Endothelial cell of umbilical vein (primary cell): Measurements from ENCODE around the gene OR51G2. TPM values are rescaled to one million over a fixed set of nuclear protein-coding genes. Genes with fewer than 3 reads are reported as not detected.

ENCODE experiments used
- BruUV-seq: library from RNA; stranded (reverse); fragments of 400-500 nt; replicated peaks from 2 replicates; lab custom pipeline; 2021; lab: Mats Ljungman, UMichigan
- CTCF ChIA-PET: fragments of 300-600, 350-600 bp; sonication (Branson Sonifier 250); formaldehyde crosslinking; loops from one replicate; lab custom pipeline; 2021; ENCODE audit warnings: antibody characterized with exemption, inconsistent platforms; lab: Charles Lee
- POLR2A ChIA-PET: fragments of 300-600, 350-600 bp; sonication (Branson Sonifier 250); formaldehyde crosslinking; loops from one replicate; lab custom pipeline; 2021; ENCODE audit warnings: antibody characterized with exemption, inconsistent platforms; lab: Charles Lee
- DNase-seq: peaks from one replicate; pipeline ENCODE4 v3.0.0-alpha.2; 2011; ENCODE audit warnings: low read depth, low spot score
- FAIRE-seq: peaks from 2 replicates; lab custom pipeline; 2011; peaks lifted over from hg19 to GRCh38; lab: Jason Lieb, UNC
- H2AFZ ChIP-seq: 2 replicates; pipeline ENCODE4 v1.6.0; 2012; ENCODE audit warnings: low read depth, low read length, control low read depth, inconsistent platforms
- H3K27ac ChIP-seq: 2 replicates; pipeline ENCODE4 v1.5.1; 2011; ENCODE audit warnings: low read depth, mild to moderate bottlenecking, control low read depth, low read length, moderate library complexity; ENCODE audit not compliant: insufficient read depth
- H3K27me3 ChIP-seq, 2 experiments: 2 replicates each; pipeline versions ENCODE4 v1.6.0 to v1.6.1; 2011; ENCODE audit warnings: low read length in 2 of 2, mixed read lengths in 1 of 2; ENCODE audit not compliant: control insufficient read depth in 2 of 2, insufficient read depth in 2 of 2
- H3K36me3 ChIP-seq, 2 experiments: 2 replicates in 1 of 2; 3 replicates in 1 of 2; pipeline ENCODE4 v1.5.1; 2011; ENCODE audit warnings: low read length in 2 of 2, mild to moderate bottlenecking in 1 of 2, moderate library complexity in 1 of 2; ENCODE audit not compliant: control insufficient read depth in 2 of 2, insufficient read depth in 2 of 2; ENCODE audit errors: extremely low read depth in 1 of 2
- H3K4me1 ChIP-seq: 3 replicates; pipeline ENCODE4 v1.5.1; 2011; ENCODE audit warnings: mild to moderate bottlenecking, low read length; ENCODE audit not compliant: control insufficient read depth, insufficient read depth; ENCODE audit errors: extremely low read depth
- H3K4me2 ChIP-seq: 2 replicates; pipeline ENCODE4 v1.6.1; 2011; ENCODE audit warnings: low read length, control low read depth, mixed read lengths; ENCODE audit not compliant: insufficient read depth
- H3K4me3 ChIP-seq, 3 experiments: fragments of 200-600 bp in 1 of 3; sonication (generic), shearing (Covaris generic) in 1 of 3; replicated peaks in 1 of 3; 2 replicates each; pipeline ENCODE4 v1.5.1; 2011 to 2016; ENCODE audit warnings: control low read depth in 3 of 3, low read length in 3 of 3, mild to moderate bottlenecking in 2 of 3, inconsistent platforms in 1 of 3, low read depth in 1 of 3, moderate library complexity in 1 of 3; ENCODE audit not compliant: insufficient read depth in 1 of 3
- H3K79me2 ChIP-seq: 2 replicates; pipeline ENCODE4 v1.6.0; 2012; ENCODE audit warnings: low read length, inconsistent platforms; ENCODE audit not compliant: control insufficient read depth, insufficient read depth
- H3K9ac ChIP-seq: replicated peaks from 2 replicates; pipeline ENCODE3; 2011; ENCODE audit warnings: low read length, control low read depth; ENCODE audit not compliant: insufficient read depth; ENCODE audit errors: extremely low read depth
- H3K9me1 ChIP-seq: replicated peaks from 3 replicates; pipeline ENCODE4 v1.6.0; 2011; ENCODE audit warnings: mild to moderate bottlenecking, low read length; ENCODE audit not compliant: control insufficient read depth, insufficient read depth; ENCODE audit errors: extremely low read depth
- H3K9me3 ChIP-seq: replicated peaks from 2 replicates; pipeline ENCODE4 v1.5.1; 2012; ENCODE audit warnings: low read length, inconsistent platforms; ENCODE audit not compliant: control insufficient read depth, insufficient read depth
- H4K20me1 ChIP-seq: replicated peaks from 2 replicates; pipeline ENCODE3; 2011; ENCODE audit warnings: mild to moderate bottlenecking, low read length; ENCODE audit not compliant: control insufficient read depth, insufficient read depth; ENCODE audit errors: extremely low read depth
- CTCF ChIP-seq, 2 donors: IDR thresholded peaks; 1 replicate in 1 of 2; 2 replicates in 1 of 2; pipeline ENCODE4 v1.5.1; 2011; ENCODE audit warnings: low read length in 2 of 2, mild to moderate bottlenecking in 2 of 2, moderate library complexity in 2 of 2, control low read depth in 1 of 2, inconsistent platforms in 1 of 2, low read depth in 1 of 2; ENCODE audit not compliant: insufficient read depth in 1 of 2; ENCODE audit errors: extremely low read depth in 1 of 2
- EZH2 ChIP-seq: IDR thresholded peaks from 2 replicates; pipeline ENCODE4 v1.6.1; 2012; ENCODE audit warnings: borderline replicate concordance, low read depth, mild to moderate bottlenecking, moderate library complexity, low read length, inconsistent platforms; ENCODE audit not compliant: severe bottlenecking
- FOS ChIP-seq: IDR thresholded peaks from 2 replicates; pipeline ENCODE4 v1.6.1; 2011; ENCODE audit warnings: mild to moderate bottlenecking, low read length, moderate library complexity, borderline replicate concordance; ENCODE audit not compliant: insufficient read depth
- GATA2 ChIP-seq: IDR thresholded peaks from 2 replicates; pipeline ENCODE4 v1.7.0; 2011; ENCODE audit warnings: low read depth, mild to moderate bottlenecking, moderate library complexity, mixed read lengths, low read length; ENCODE audit not compliant: insufficient read length, insufficient read depth
- JUN ChIP-seq: IDR thresholded peaks from 2 replicates; pipeline ENCODE4 v1.6.1; 2011; ENCODE audit warnings: borderline replicate concordance, low read depth; ENCODE audit not compliant: insufficient read length, insufficient read depth
- MAX ChIP-seq: IDR thresholded peaks from 2 replicates; pipeline ENCODE4 v1.6.1; 2011; ENCODE audit not compliant: insufficient read depth, insufficient read length
- MYC ChIP-seq: IDR thresholded peaks from one replicate; pipeline ENCODE4 v1.6.1; 2011; ENCODE audit warnings: mild to moderate bottlenecking, low read depth, low read length
- POLR2A ChIP-seq: IDR thresholded peaks from 2 replicates; pipeline ENCODE4 v1.6.1; 2012; ENCODE audit warnings: low read depth, mild to moderate bottlenecking, control low read depth, low read length
- POLR2AphosphoS5 ChIP-seq: IDR thresholded peaks from 2 replicates; pipeline ENCODE4 v1.6.1; 2012; ENCODE audit warnings: low read depth, mild to moderate bottlenecking, control low read depth, low read length, moderate library complexity; ENCODE audit not compliant: insufficient read depth
- dilution Hi-C: fragments of 300-500 bp; cut with MboI; formaldehyde crosslinking; loops from one replicate; pipeline ENCODE4 v1.15.0; 2019; ENCODE audit warnings: low sequenced_read_pairs; ENCODE audit not compliant: extremely low pct_ligation_motif_present
- intact Hi-C: fragments of 100-400 bp; cut with micrococcal nuclease; formaldehyde crosslinking; loops from one replicate; pipeline ENCODE4 v1.10.0; 2022
- polyA plus RNA-seq, 4 experiments: library from polyadenylated mRNA; depleted of rRNA in 3 of 4; stranded (reverse) in 3 of 4; unstranded in 1 of 4; fragments of >200 nt; gene quantifications; 2 replicates each; pipeline versions ENCODE4 v1.2.1 to v1.2.3, GENCODE V29; 2011 to 2012; ENCODE audit warnings: missing spikeins in 1 of 4
- total RNA-seq: library from RNA; stranded (reverse); gene quantifications from 2 replicates; pipeline ENCODE4 v1.2.3, GENCODE V29; 2021

The OR51G2 gene
- total and polyA plus RNA-seq, 2 donors (not counting 3 experiments of a cell fraction or from before 2014, with no cell fraction given) = not detected

- CTCF ChIA-PET = no interaction called here
These were observed 7.5 kb upstream of the OR51G2 start for GRCh38 chr11:4926608-4927007.

More at GRCh38 chr11:4926608-4927007, 7.5 kb upstream of the OR51G2 start:
- Histone ChIP-seq H3K27me3 (no peaks in the 10 kb centered on the region), H3K79me2 (no peaks in the 10 kb centered on the region), H3K36me3 (no peaks in the 10 kb centered on the region), H3K27ac (no peak overlapping the region), H3K9me3 (no peaks in the 10 kb centered on the region), H3K4me3 (no peak overlapping the region), H4K20me1 (no peaks in the 10 kb centered on the region), H3K4me1 (no peaks in the 10 kb centered on the region), H3K9ac (no peak overlapping the region), H3K9me1 (no peaks in the 10 kb centered on the region), H2AFZ (no peak overlapping the region), H3K4me2 (no peak overlapping the region)
- POLR2A ChIA-PET = no interaction called here
- dilution Hi-C loops = no loop called here
- no peak for FAIRE-seq
- no peak for DNase-seq
- intact Hi-C loops = no loop called here
- no TSS peak for BruUV-seq
- no peak for TF ChIP-seq EZH2
- TF ChIP-seq MAX = no peak
- no peak for TF ChIP-seq GATA2
- no peak for TF ChIP-seq POLR2AphosphoS5
- no peak for TF ChIP-seq POLR2A
- TF ChIP-seq JUN = no peak
- no peak for TF ChIP-seq CTCF (IDR thresholded peaks at IDR 0.05; ENCODE audit: extremely low read depth in 1 of 2, insufficient read depth in 1 of 2, low read depth in 1 of 2, low read length in 2 of 2)
- no peak for TF ChIP-seq FOS
- TF ChIP-seq MYC = no peak
